A673 (cell line): Measurements from ENCODE around the gene MYH4. TPM values are rescaled to one million over a fixed set of nuclear protein-coding genes. Genes with fewer than 3 reads are reported as not detected.

Source experiments
- BruUV-seq: library from RNA; stranded (reverse); fragments of 400-500 nt; replicated peaks from 2 replicates; lab custom pipeline; 2021; lab: Mats Ljungman, UMichigan
- CTCF ChIA-PET: fragments of 300-600 bp; sonication (Branson Sonifier 250); formaldehyde crosslinking; loops from one replicate; lab custom pipeline; 2022; ENCODE audit warnings: antibody characterized with exemption; lab: Charles Lee
- POLR2A ChIA-PET: fragments of 300-600 bp; sonication (Branson Sonifier 250); formaldehyde crosslinking; loops from one replicate; lab custom pipeline; 2022; ENCODE audit warnings: antibody characterized with exemption; ENCODE audit not compliant: low non-redundant PET; lab: Charles Lee
- DNase-seq: peaks from one replicate; pipeline ENCODE4 v3.0.0-alpha.2; 2015; ENCODE audit warnings: low spot score
- H3K27ac ChIP-seq: fragments of 200-600 bp; sonication (generic); 2 replicates; pipeline ENCODE4 v1.5.1; 2016; ENCODE audit warnings: mixed run types, low read depth, mild to moderate bottlenecking, mixed read lengths, antibody characterized with exemption, low read length; ENCODE audit not compliant: poor library complexity, severe bottlenecking
- H3K27me3 ChIP-seq: fragments of 200-600 bp; sonication (generic); replicated peaks from 2 replicates; pipeline ENCODE4 v1.6.1; 2017; ENCODE audit warnings: mixed run types, low read depth, mild to moderate bottlenecking, mixed read lengths, antibody characterized with exemption, low read length; ENCODE audit not compliant: insufficient read depth, poor library complexity
- H3K36me3 ChIP-seq: fragments of 200-600 bp; sonication (generic); 2 replicates; pipeline ENCODE4 v1.6.1; 2016; ENCODE audit warnings: mixed run types, mild to moderate bottlenecking, mixed read lengths, antibody characterized with exemption, low read length; ENCODE audit not compliant: insufficient read depth, poor library complexity, severe bottlenecking
- H3K4me1 ChIP-seq: fragments of 200-600 bp; sonication (generic); 2 replicates; pipeline ENCODE4 v1.6.1; 2017; ENCODE audit warnings: mixed run types, mild to moderate bottlenecking, mixed read lengths, antibody characterized with exemption, low read length; ENCODE audit not compliant: insufficient read depth, poor library complexity, severe bottlenecking
- H3K4me3 ChIP-seq: fragments of 200-600 bp; sonication (generic); 2 replicates; pipeline ENCODE4 v1.5.1; 2016; ENCODE audit warnings: low read depth, mixed run types, mild to moderate bottlenecking, mixed read lengths, low read length; ENCODE audit not compliant: poor library complexity, severe bottlenecking
- H3K9me3 ChIP-seq: fragments of 200-600 bp; sonication (generic); 2 replicates; pipeline ENCODE4 v1.6.1; 2016; ENCODE audit warnings: mixed run types, low read depth, mild to moderate bottlenecking, mixed read lengths, antibody characterized with exemption, low read length; ENCODE audit not compliant: poor library complexity, severe bottlenecking
- EZH2 ChIP-seq: fragments of 200-600 bp; sonication (generic); IDR thresholded peaks from 2 replicates; pipeline ENCODE4 v1.6.1; 2017; ENCODE audit warnings: borderline replicate concordance, low read depth, mild to moderate bottlenecking, mixed read lengths, antibody characterized with exemption, low read length; ENCODE audit not compliant: poor library complexity, severe bottlenecking
- intact Hi-C: fragments of 100-400 bp; cut with micrococcal nuclease; formaldehyde crosslinking; loops from one replicate; pipeline ENCODE4 v1.10.0; 2022; ENCODE audit not compliant: unreplicated experiment
- total RNA-seq: library from RNA; stranded (reverse); gene quantifications from 2 replicates; pipeline ENCODE4 v1.2.3, GENCODE V29; 2021
- TF ChIP-seq, protein P1 (sequence below): fragments of 300-800, 200-600 bp; sonication (generic); conservative IDR thresholded peaks from 2 replicates; pipeline ENCODE4 v1.5.1; 2017; ENCODE audit warnings: low read depth, mild to moderate bottlenecking, antibody characterized with exemption, low read length, moderate library complexity, mixed read lengths

The MYH4 gene
- total RNA-seq, 1 experiment from 2014 or later, result 0.15 TPM

DNA sequence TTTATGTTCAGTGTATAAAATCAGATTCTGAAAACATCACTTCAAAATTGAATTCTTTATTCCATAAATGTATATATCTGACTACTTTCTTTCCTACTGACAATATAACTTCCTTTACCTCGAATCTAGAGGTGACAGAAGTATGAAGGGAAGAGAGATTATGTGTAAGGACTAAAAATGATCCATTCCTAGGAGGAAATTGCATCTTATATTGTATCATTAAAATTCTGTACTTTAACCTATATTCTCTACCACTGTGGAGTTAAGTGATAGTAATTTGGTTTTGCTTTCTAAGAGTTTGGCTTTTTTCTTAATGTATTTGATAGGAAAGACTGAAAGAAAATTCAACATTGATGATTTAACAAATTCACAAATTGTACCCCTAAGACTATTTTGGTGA lies 11.4 kb downstream of the MYH4 start:
- no peak overlapping the region for H3K4me3 ChIP-seq
- TF ChIP-seq, protein P1, sequence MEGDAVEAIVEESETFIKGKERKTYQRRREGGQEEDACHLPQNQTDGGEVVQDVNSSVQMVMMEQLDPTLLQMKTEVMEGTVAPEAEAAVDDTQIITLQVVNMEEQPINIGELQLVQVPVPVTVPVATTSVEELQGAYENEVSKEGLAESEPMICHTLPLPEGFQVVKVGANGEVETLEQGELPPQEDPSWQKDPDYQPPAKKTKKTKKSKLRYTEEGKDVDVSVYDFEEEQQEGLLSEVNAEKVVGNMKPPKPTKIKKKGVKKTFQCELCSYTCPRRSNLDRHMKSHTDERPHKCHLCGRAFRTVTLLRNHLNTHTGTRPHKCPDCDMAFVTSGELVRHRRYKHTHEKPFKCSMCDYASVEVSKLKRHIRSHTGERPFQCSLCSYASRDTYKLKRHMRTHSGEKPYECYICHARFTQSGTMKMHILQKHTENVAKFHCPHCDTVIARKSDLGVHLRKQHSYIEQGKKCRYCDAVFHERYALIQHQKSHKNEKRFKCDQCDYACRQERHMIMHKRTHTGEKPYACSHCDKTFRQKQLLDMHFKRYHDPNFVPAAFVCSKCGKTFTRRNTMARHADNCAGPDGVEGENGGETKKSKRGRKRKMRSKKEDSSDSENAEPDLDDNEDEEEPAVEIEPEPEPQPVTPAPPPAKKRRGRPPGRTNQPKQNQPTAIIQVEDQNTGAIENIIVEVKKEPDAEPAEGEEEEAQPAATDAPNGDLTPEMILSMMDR, result no peak
- no peak for TF ChIP-seq EZH2
- no peak for DNase-seq
- H3K27ac ChIP-seq, result no peak overlapping the region
- intact Hi-C loops, result no loop called here
- no TSS peak for BruUV-seq
- no peaks in the 10 kb centered on the region for H3K36me3 ChIP-seq
- ChIA-PET POLR2A (no interaction called here), CTCF (no interaction called here)
- peaks cover 2% of the 10 kb centered on the region for H3K27me3 ChIP-seq
- no peaks in the 10 kb centered on the region for H3K9me3 ChIP-seq
- H3K4me1 ChIP-seq, result no peaks in the 10 kb centered on the region

DNA sequence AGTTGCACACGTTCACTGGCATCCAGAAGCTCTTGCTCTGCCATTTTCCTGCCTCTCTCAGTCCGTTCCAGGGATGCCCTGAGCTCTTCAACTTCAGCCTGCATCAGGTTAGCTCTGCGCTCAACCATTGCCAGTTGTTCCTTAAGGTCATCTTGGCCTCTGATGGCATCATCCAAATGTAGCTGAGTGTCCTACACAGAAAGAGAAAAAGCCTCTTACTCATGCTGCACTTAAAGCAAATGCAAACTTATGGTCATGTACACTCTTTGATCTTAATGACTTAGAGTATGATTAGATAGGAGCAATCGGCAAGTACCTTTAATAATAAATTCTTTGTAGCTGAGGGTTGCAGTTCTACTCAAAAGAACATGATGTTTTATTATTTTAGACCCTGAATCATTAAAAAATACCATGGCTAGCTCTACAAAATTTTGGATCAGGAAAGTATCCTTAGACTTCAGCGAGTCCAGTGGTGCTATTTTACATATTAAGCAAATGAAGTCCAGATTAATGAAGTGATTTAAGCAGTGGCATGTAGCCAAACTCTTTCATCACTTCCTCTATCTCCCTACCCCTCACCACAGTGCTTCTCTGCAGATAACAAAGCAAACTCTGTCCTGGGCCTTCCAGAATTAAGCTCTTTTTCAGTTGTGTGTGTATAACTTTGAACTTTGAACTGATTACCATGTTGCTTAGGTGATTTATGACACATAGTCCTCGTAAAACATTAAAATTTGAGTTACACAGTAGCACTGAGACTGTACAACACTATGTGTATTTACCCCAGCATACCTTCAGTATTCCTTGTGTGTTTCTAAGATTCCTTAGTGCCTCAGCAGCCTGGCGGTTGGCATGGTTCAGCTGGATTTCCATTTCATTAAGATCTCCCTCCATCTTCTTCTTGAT lies 22.1 kb downstream of the MYH4 start:
- H3K9me3 ChIP-seq, result no peaks in the 10 kb centered on the region
- no peaks in the 10 kb centered on the region for H3K4me1 ChIP-seq
- POLR2A ChIA-PET, result no interaction called here

DNA sequence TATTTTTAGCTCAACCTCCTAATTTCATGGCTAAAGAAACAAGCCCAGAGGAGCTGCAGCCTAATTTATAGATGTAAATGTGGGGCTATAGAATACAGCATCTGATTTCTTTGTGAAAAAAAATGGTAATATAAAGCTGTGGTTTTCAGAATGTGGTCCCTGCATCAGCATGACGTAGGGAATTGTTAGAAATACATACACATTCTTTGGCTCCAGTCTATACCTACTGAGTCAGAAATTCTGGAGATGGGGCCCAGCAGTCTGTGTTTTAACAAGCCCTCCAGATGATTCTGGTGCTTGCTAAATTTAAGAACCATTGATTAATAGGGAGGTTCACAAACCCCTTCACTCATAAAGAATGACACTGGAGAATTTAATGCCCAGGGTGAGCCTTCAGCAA lies 29.5 kb downstream of the MYH4 start:
- ChIA-PET CTCF (no interaction called here), POLR2A (no interaction called here)
- BruUV-seq, result no TSS peak
- no peak overlapping the region for H3K27ac ChIP-seq
- H3K9me3 ChIP-seq, result no peaks in the 10 kb centered on the region
- DNase-seq, result no peak
- H3K4me1 ChIP-seq, result no peaks in the 10 kb centered on the region
- TF ChIP-seq, protein P1, result no peak
- no peak for TF ChIP-seq EZH2
- no peaks in the 10 kb centered on the region for H3K27me3 ChIP-seq
- no peak overlapping the region for H3K4me3 ChIP-seq
- no peaks in the 10 kb centered on the region for H3K36me3 ChIP-seq
- intact Hi-C loops, result no loop called here

More for the DNA sequence above, 22.1 kb downstream of the MYH4 start:
- Histone ChIP-seq H3K4me3 (no peak overlapping the region), H3K36me3 (no peaks in the 10 kb centered on the region), H3K27ac (no peak overlapping the region), H3K27me3 (no peaks in the 10 kb centered on the region)
- intact Hi-C loops, result no loop called here
- DNase-seq, result peak; percentile 21
- no TSS peak for BruUV-seq
- TF ChIP-seq, protein P1, result no peak
- no peak for TF ChIP-seq EZH2
- CTCF ChIA-PET, result interaction anchor here (0.5 kb wide), 1 partner anchor 131 kb away, joined by 3 read pairs; no protein-coding TSS in a partner anchor
